ENCODE measurements around the gene PNRC2. TPM values are rescaled to one million over a fixed set of nuclear protein-coding genes. Genes with fewer than 3 reads are reported as not detected.
A peak's percentile ranks its signal among the peaks of the same experiment; 100 is the strongest.

Gene PNRC2
- total RNA-seq, 2 donors from 2014 or later: 92.3 to 105 TPM

DNA sequence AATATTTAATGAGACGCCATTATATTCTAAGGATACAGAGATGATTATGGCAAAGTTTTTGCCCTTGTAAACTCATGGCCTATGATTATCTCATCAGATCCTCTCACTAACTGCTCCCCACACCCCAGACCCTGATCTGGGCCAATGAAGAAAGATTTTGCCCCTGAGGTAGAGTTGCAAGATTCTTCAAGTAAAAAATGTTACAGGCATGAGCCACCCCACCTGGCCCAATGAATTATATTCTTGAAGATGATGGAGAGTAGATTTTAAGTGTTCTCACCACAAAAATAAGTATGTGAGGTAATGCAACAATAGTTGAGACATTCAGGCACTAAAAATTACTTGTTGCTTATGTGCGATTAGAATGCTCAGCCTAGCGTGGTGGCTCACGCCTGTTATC is 44.7 kb upstream of the PNRC2 start:
- Histone ChIP-seq H3K27ac (no peak overlapping the region), H3K36me3 (no peaks in the 10 kb centered on the region), H3K9me3 (no peaks in the 10 kb centered on the region), H3K4me1 (peaks cover 0 to 4% of the 10 kb centered on the region in 2 donors), H3K4me3 (no peak overlapping the region), H3K27me3 (no peaks in the 10 kb centered on the region)
- TF ChIP-seq, protein P1, sequence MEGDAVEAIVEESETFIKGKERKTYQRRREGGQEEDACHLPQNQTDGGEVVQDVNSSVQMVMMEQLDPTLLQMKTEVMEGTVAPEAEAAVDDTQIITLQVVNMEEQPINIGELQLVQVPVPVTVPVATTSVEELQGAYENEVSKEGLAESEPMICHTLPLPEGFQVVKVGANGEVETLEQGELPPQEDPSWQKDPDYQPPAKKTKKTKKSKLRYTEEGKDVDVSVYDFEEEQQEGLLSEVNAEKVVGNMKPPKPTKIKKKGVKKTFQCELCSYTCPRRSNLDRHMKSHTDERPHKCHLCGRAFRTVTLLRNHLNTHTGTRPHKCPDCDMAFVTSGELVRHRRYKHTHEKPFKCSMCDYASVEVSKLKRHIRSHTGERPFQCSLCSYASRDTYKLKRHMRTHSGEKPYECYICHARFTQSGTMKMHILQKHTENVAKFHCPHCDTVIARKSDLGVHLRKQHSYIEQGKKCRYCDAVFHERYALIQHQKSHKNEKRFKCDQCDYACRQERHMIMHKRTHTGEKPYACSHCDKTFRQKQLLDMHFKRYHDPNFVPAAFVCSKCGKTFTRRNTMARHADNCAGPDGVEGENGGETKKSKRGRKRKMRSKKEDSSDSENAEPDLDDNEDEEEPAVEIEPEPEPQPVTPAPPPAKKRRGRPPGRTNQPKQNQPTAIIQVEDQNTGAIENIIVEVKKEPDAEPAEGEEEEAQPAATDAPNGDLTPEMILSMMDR (IDR thresholded peaks at IDR 0.05): no peak
- no peak for DNase-seq (ENCODE audit: low spot score)

GRCh38 chr1:23915466-23915865 is 44.2 kb upstream of the PNRC2 start:
- Histone ChIP-seq H3K4me1 (peaks cover 0 to 8% of the 10 kb centered on the region in 2 donors), H3K36me3 (no peaks in the 10 kb centered on the region), H3K27ac (no peak overlapping the region), H3K4me3 (no peak overlapping the region), H3K9me3 (no peaks in the 10 kb centered on the region), H3K27me3 (no peaks in the 10 kb centered on the region)
- TF ChIP-seq, protein P1 (IDR thresholded peaks at IDR 0.05): no peak
- DNase-seq (ENCODE audit: low spot score): no peak

- H3K27ac ChIP-seq: no peak overlapping the region
- H3K4me1 ChIP-seq: peaks cover 0 to 17% of the 10 kb centered on the region in 2 donors
- no peak overlapping the region for H3K4me3 ChIP-seq
- no peaks in the 10 kb centered on the region for H3K27me3 ChIP-seq
- peak; percentile 72 for DNase-seq (ENCODE audit: low spot score)
- H3K9me3 ChIP-seq: no peaks in the 10 kb centered on the region
- TF ChIP-seq, protein P1 (IDR thresholded peaks at IDR 0.05): peak; percentile 12 to 69
- no peaks in the 10 kb centered on the region for H3K36me3 ChIP-seq
Measured at GRCh38 chr1:23916209-23917131, 43.2 kb upstream of the PNRC2 start.

DNA sequence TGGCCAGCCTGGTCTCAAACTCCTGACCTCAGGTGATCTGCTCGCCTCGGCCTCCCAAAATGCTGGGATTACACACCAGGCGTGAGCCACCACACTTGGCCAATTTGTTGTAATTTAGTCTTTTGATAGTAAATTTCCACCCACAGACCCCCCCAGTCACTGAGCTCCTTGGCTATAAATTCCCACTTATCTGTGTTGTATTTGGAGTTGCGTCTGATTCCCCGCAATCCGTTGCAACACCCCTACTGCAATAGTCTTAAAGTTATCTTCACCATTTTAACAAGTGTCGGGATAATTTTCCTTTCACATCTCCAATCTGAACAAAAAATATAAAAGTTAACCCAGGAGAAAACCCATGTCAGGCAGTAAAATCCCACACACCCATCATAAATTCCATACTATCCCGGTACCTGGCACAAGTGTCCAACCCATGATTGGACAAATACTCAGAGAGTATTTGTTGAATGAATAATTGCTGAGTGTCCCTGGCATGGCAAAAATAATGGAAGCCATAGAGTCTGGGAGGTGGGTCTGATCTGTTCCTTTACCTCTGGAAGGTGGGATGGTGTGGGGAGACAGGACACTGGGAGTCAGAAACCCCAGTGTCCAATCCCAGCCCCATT is 37.2 kb upstream of the PNRC2 start:
- Histone ChIP-seq H3K36me3 (no peaks in the 10 kb centered on the region), H3K4me1 (peaks cover 0 to 21% of the 10 kb centered on the region in 2 donors), H3K9me3 (no peaks in the 10 kb centered on the region), H3K4me3 (no peak overlapping the region), H3K27ac (no peak overlapping the region), H3K27me3 (no peaks in the 10 kb centered on the region)
- TF ChIP-seq, protein P1 (IDR thresholded peaks at IDR 0.05): no peak
- no peak for DNase-seq (ENCODE audit: low spot score)

GRCh38 chr1:23923592-23924499 is 35.8 kb upstream of the PNRC2 start:
- no peaks in the 10 kb centered on the region for H3K36me3 ChIP-seq
- no peak overlapping the region for H3K27ac ChIP-seq
- no peak for DNase-seq (ENCODE audit: low spot score)
- H3K4me3 ChIP-seq: no peak overlapping the region
- no peaks in the 10 kb centered on the region for H3K9me3 ChIP-seq
- H3K4me1 ChIP-seq: peaks cover 0 to 21% of the 10 kb centered on the region in 2 donors
- TF ChIP-seq, protein P1 (IDR thresholded peaks at IDR 0.05): no peak
- no peaks in the 10 kb centered on the region for H3K27me3 ChIP-seq

Measured in right atrium auricular region (tissue), 2 donors.